ENCODE data around the gene PRR13.

- TF ChIP-seq POLR2AphosphoS5 (IDR thresholded peaks at IDR 0.05; ENCODE audit: low read depth, low read length) (no peak; the same call in none of the 2 replicates), TAF1 (IDR thresholded peaks at IDR 0.05; ENCODE audit: borderline replicate concordance, insufficient read depth, low read length) (no peak)
These were observed 41.2 kb downstream of the PRR13 start for GRCh38 chr12:53482626-53483168.
